LNCAP (cell line): ENCODE data around the gene TICAM2.

ENCODE experiments used
- TF ChIP-seq, protein P1 (sequence below): fragments of 450-650 bp; IDR thresholded peaks from 2 replicates; pipeline ENCODE4 v1.5.1; 2017; ENCODE audit warnings: mild to moderate bottlenecking

The TICAM2 gene

GRCh38 chr5:115561176-115561575 lies 41.1 kb downstream of the TICAM2 start:
- TF ChIP-seq, protein P1, sequence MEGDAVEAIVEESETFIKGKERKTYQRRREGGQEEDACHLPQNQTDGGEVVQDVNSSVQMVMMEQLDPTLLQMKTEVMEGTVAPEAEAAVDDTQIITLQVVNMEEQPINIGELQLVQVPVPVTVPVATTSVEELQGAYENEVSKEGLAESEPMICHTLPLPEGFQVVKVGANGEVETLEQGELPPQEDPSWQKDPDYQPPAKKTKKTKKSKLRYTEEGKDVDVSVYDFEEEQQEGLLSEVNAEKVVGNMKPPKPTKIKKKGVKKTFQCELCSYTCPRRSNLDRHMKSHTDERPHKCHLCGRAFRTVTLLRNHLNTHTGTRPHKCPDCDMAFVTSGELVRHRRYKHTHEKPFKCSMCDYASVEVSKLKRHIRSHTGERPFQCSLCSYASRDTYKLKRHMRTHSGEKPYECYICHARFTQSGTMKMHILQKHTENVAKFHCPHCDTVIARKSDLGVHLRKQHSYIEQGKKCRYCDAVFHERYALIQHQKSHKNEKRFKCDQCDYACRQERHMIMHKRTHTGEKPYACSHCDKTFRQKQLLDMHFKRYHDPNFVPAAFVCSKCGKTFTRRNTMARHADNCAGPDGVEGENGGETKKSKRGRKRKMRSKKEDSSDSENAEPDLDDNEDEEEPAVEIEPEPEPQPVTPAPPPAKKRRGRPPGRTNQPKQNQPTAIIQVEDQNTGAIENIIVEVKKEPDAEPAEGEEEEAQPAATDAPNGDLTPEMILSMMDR: no peak

DNA sequence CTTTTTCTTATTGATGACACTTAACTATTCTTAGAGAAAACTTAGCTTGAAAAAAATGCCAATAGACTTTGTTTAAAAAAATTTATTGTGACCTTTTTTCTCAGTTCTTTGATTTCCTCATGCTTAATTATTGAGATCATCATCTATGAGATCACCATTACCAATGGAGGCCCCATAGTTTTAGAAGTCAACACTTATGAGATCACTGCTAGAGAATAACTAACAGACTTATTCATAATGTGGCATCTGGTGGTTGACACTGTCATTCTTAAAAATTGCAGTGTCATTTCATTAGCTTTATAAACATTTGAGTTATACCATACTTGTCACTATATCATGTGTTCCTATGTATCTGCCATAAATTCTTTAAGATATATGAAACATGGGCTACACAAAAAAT lies 42.8 kb downstream of the TICAM2 start:
- TF ChIP-seq, protein P1: no peak

- TF ChIP-seq, protein P1: no peak
Measured at GRCh38 chr5:115558388-115558956, 43.8 kb downstream of the TICAM2 start.

- TF ChIP-seq, protein P1: no peak
Measured at GRCh38 chr5:115557667-115558387, 44.5 kb downstream of the TICAM2 start.

DNA sequence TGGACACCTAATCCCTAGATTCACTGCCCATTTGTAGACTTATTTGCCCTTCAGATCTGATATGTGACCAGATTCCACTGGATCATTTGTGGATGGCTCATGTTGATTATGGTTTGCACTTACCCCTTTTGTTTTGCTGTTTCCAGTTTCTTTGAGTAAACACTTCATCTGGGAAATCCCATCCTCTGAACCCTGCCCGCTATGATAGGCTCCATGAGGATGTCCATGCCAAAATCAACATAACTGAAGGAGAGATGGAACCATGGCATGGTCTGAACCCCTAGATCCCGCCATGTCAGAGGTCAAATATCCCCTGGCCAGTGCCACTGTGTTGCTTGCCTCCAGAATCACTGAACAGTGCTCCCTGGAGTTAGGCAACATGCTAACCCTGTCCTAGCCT lies 46.0 kb downstream of the TICAM2 start:
- TF ChIP-seq, protein P1: no peak

GRCh38 chr5:115555084-115555633 lies 47.1 kb downstream of the TICAM2 start:
- TF ChIP-seq, protein P1: no peak

DNA sequence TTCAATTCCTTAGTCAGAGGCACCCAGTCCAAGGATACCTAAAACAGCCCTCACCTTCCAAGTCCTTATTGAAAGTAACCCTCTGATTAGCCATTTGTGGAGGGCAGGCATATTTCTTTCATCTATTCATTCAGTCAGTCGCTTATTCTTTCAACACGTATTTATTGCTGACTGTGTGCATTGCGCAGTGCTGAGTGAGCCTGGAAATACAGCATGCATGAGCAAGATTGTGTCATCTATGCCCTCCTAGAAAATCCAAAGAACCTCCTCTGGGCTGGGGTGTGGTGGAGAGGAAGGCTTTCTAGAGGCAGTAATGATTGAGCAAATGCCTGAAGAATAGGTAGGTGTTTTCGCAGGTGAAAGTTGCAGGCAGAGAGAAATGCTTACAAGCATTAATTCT lies 49.2 kb downstream of the TICAM2 start:
- TF ChIP-seq, protein P1: no peak
